Stimulated activated CD4-positive, alpha-beta T cell treated with anti-CD3 and anti-CD28 coated beads, Interleukin-4, amount 100 ng/mL, for 24 hours (primary cell): Measurements from ENCODE around the gene PEAK1.
"Not testable (repeated sequence)": the region's sequence is repeated elsewhere in the genome, so short reads cannot be mapped to it uniquely, and the experiment has no call there.

Source experiments
- DNase-seq: peaks from one replicate; pipeline ENCODE4 v3.0.0-alpha.2; 2020

PEAK1 gene

GRCh38 chr15:77425104-77425503, 5.2 kb upstream of the PEAK1 start:
- no peak for DNase-seq

GRCh38 chr15:77421370-77421700, 1.4 kb upstream of the PEAK1 start:
- no peak for DNase-seq

GRCh38 chr15:77420610-77421369, 886 bp upstream of the PEAK1 start, which contains the start of gene HMG20A:
TSS of gene HMG20A (plus strand) at chr15:77420888. CDS start at chr15:77458408, 37,520 bp downstream.
- DNase-seq: peak; percentile 58

GRCh38 chr15:77418966-77419835, 703 bp downstream of the PEAK1 start:
- DNase-seq: peak; percentile 57

GRCh38 chr15:77418391-77418965, 1.4 kb downstream of the PEAK1 start:
- DNase-seq: no peak

GRCh38 chr15:77417602-77418001, 2.3 kb downstream of the PEAK1 start:
- no peak for DNase-seq

- no peak for DNase-seq
These were observed 3.0 kb downstream of the PEAK1 start for GRCh38 chr15:77416954-77417353.

- no peak for DNase-seq
These were observed 3.8 kb downstream of the PEAK1 start for GRCh38 chr15:77416148-77416455.

- no peak for DNase-seq
These were observed 4.3 kb downstream of the PEAK1 start for GRCh38 chr15:77415450-77416147.

- no peak for DNase-seq
These were observed 5.0 kb downstream of the PEAK1 start for GRCh38 chr15:77414789-77415442.

- DNase-seq: no peak
These were observed 6.1 kb downstream of the PEAK1 start for GRCh38 chr15:77413699-77414349.

GRCh38 chr15:77412972-77413698, 6.8 kb downstream of the PEAK1 start:
- DNase-seq: no peak

- DNase-seq: no peak
These were observed 8.3 kb downstream of the PEAK1 start for GRCh38 chr15:77411619-77411976.

- no peak for DNase-seq
These were observed 8.9 kb downstream of the PEAK1 start for GRCh38 chr15:77410701-77411618.

- DNase-seq: not testable (repeated sequence)
These were observed 9.8 kb downstream of the PEAK1 start for GRCh38 chr15:77410157-77410500.

GRCh38 chr15:77409259-77410156, 10.4 kb downstream of the PEAK1 start:
- no peak for DNase-seq

GRCh38 chr15:77406846-77407245, 13.1 kb downstream of the PEAK1 start:
- DNase-seq: no peak

- not testable (repeated sequence) for DNase-seq
These were observed 13.6 kb downstream of the PEAK1 start for GRCh38 chr15:77406173-77406759.
